Kasumi-1 (cell line): Measurements from ENCODE around the gene AKAP13.
A peak's percentile ranks its signal among the peaks of the same experiment; 100 is the strongest.

ENCODE experiments used
- DNase-seq, 2 experiments: peaks; one replicate each; lab custom pipeline; 2025; lab: John Stamatoyannopoulos, UW

The AKAP13 gene

GRCh38 chr15:85595804-85596536 lies 215.6 kb downstream of the AKAP13 start:
- DNase-seq: no peak

GRCh38 chr15:85597155-85597815 lies 216.9 kb downstream of the AKAP13 start:
- peak; percentile 24 to 60 for DNase-seq

- no peak for DNase-seq
Observed at GRCh38 chr15:85598219-85598618, 217.8 kb downstream of the AKAP13 start.

GRCh38 chr15:85598718-85599398 lies 218.5 kb downstream of the AKAP13 start:
- no peak for DNase-seq

GRCh38 chr15:85600001-85600400 lies 219.6 kb downstream of the AKAP13 start:
- no peak for DNase-seq

GRCh38 chr15:85603160-85603559 lies 222.8 kb downstream of the AKAP13 start:
- DNase-seq: no peak

- no peak for DNase-seq
Observed at GRCh38 chr15:85603703-85604102, 223.3 kb downstream of the AKAP13 start.

GRCh38 chr15:85604194-85604593 lies 223.8 kb downstream of the AKAP13 start:
- DNase-seq: no peak

GRCh38 chr15:85606738-85607137 lies 226.3 kb downstream of the AKAP13 start:
- no peak for DNase-seq

- DNase-seq: peak; percentile 21 to 23
Observed at GRCh38 chr15:85607141-85607806, 226.9 kb downstream of the AKAP13 start.

GRCh38 chr15:85607842-85608241 lies 227.4 kb downstream of the AKAP13 start:
- DNase-seq: no peak

GRCh38 chr15:85609492-85609891 lies 229.1 kb downstream of the AKAP13 start:
- DNase-seq: no peak

- no peak for DNase-seq
Observed at GRCh38 chr15:85611361-85611760, 231.0 kb downstream of the AKAP13 start.

- no peak for DNase-seq
Observed at GRCh38 chr15:85614059-85614458, 233.7 kb downstream of the AKAP13 start.

GRCh38 chr15:85615930-85616329 lies 235.5 kb downstream of the AKAP13 start:
- DNase-seq: peak; percentile 45 to 61

GRCh38 chr15:85616549-85617110 lies 236.2 kb downstream of the AKAP13 start:
- DNase-seq: no peak

GRCh38 chr15:85618228-85618505 lies 237.8 kb downstream of the AKAP13 start:
- DNase-seq: no peak

GRCh38 chr15:85618956-85619491 lies 238.6 kb downstream of the AKAP13 start:
- peak; percentile 58 to 72 for DNase-seq

GRCh38 chr15:85619992-85620689 lies 239.7 kb downstream of the AKAP13 start:
- DNase-seq: no peak

- DNase-seq: no peak
Observed at GRCh38 chr15:85620690-85621049, 240.3 kb downstream of the AKAP13 start.

GRCh38 chr15:85621094-85621493 lies 240.7 kb downstream of the AKAP13 start:
- DNase-seq: no peak
